Endothelial cell of umbilical vein (primary cell): ENCODE data around the gene EDNRB. TPM values are rescaled to one million over a fixed set of nuclear protein-coding genes. Genes with fewer than 3 reads are reported as not detected.

Experiments
- BruUV-seq: library from RNA; stranded (reverse); fragments of 400-500 nt; replicated peaks from 2 replicates; lab custom pipeline; 2021; lab: Mats Ljungman, UMichigan
- CTCF ChIA-PET: fragments of 300-600, 350-600 bp; sonication (Branson Sonifier 250); formaldehyde crosslinking; loops from one replicate; lab custom pipeline; 2021; ENCODE audit warnings: antibody characterized with exemption, inconsistent platforms; lab: Charles Lee
- POLR2A ChIA-PET: fragments of 300-600, 350-600 bp; sonication (Branson Sonifier 250); formaldehyde crosslinking; loops from one replicate; lab custom pipeline; 2021; ENCODE audit warnings: antibody characterized with exemption, inconsistent platforms; lab: Charles Lee
- DNase-seq: peaks from one replicate; pipeline ENCODE4 v3.0.0-alpha.2; 2011; ENCODE audit warnings: low read depth, low spot score
- FAIRE-seq: peaks from 2 replicates; lab custom pipeline; 2011; peaks lifted over from hg19 to GRCh38; lab: Jason Lieb, UNC
- H2AFZ ChIP-seq: 2 replicates; pipeline ENCODE4 v1.6.0; 2012; ENCODE audit warnings: low read depth, low read length, control low read depth, inconsistent platforms
- H3K27ac ChIP-seq: 2 replicates; pipeline ENCODE4 v1.5.1; 2011; ENCODE audit warnings: low read depth, mild to moderate bottlenecking, control low read depth, low read length, moderate library complexity; ENCODE audit not compliant: insufficient read depth
- H3K27me3 ChIP-seq, 2 experiments: 2 replicates each; pipeline versions ENCODE4 v1.6.0 to v1.6.1; 2011; ENCODE audit warnings: low read length in 2 of 2, mixed read lengths in 1 of 2; ENCODE audit not compliant: control insufficient read depth in 2 of 2, insufficient read depth in 2 of 2
- H3K36me3 ChIP-seq, 2 experiments: 2 replicates in 1 of 2; 3 replicates in 1 of 2; pipeline ENCODE4 v1.5.1; 2011; ENCODE audit warnings: low read length in 2 of 2, mild to moderate bottlenecking in 1 of 2, moderate library complexity in 1 of 2; ENCODE audit not compliant: control insufficient read depth in 2 of 2, insufficient read depth in 2 of 2; ENCODE audit errors: extremely low read depth in 1 of 2
- H3K4me1 ChIP-seq: 3 replicates; pipeline ENCODE4 v1.5.1; 2011; ENCODE audit warnings: mild to moderate bottlenecking, low read length; ENCODE audit not compliant: control insufficient read depth, insufficient read depth; ENCODE audit errors: extremely low read depth
- H3K4me2 ChIP-seq: 2 replicates; pipeline ENCODE4 v1.6.1; 2011; ENCODE audit warnings: low read length, control low read depth, mixed read lengths; ENCODE audit not compliant: insufficient read depth
- H3K4me3 ChIP-seq, 3 experiments: fragments of 200-600 bp in 1 of 3; sonication (generic), shearing (Covaris generic) in 1 of 3; replicated peaks in 1 of 3; 2 replicates each; pipeline ENCODE4 v1.5.1; 2011 to 2016; ENCODE audit warnings: control low read depth in 3 of 3, low read length in 3 of 3, mild to moderate bottlenecking in 2 of 3, inconsistent platforms in 1 of 3, low read depth in 1 of 3, moderate library complexity in 1 of 3; ENCODE audit not compliant: insufficient read depth in 1 of 3
- H3K79me2 ChIP-seq: 2 replicates; pipeline ENCODE4 v1.6.0; 2012; ENCODE audit warnings: low read length, inconsistent platforms; ENCODE audit not compliant: control insufficient read depth, insufficient read depth
- H3K9ac ChIP-seq: replicated peaks from 2 replicates; pipeline ENCODE3; 2011; ENCODE audit warnings: low read length, control low read depth; ENCODE audit not compliant: insufficient read depth; ENCODE audit errors: extremely low read depth
- H3K9me1 ChIP-seq: replicated peaks from 3 replicates; pipeline ENCODE4 v1.6.0; 2011; ENCODE audit warnings: mild to moderate bottlenecking, low read length; ENCODE audit not compliant: control insufficient read depth, insufficient read depth; ENCODE audit errors: extremely low read depth
- H3K9me3 ChIP-seq: replicated peaks from 2 replicates; pipeline ENCODE4 v1.5.1; 2012; ENCODE audit warnings: low read length, inconsistent platforms; ENCODE audit not compliant: control insufficient read depth, insufficient read depth
- H4K20me1 ChIP-seq: replicated peaks from 2 replicates; pipeline ENCODE3; 2011; ENCODE audit warnings: mild to moderate bottlenecking, low read length; ENCODE audit not compliant: control insufficient read depth, insufficient read depth; ENCODE audit errors: extremely low read depth
- EZH2 ChIP-seq: IDR thresholded peaks from 2 replicates; pipeline ENCODE4 v1.6.1; 2012; ENCODE audit warnings: borderline replicate concordance, low read depth, mild to moderate bottlenecking, moderate library complexity, low read length, inconsistent platforms; ENCODE audit not compliant: severe bottlenecking
- FOS ChIP-seq: IDR thresholded peaks from 2 replicates; pipeline ENCODE4 v1.6.1; 2011; ENCODE audit warnings: mild to moderate bottlenecking, low read length, moderate library complexity, borderline replicate concordance; ENCODE audit not compliant: insufficient read depth
- GATA2 ChIP-seq: IDR thresholded peaks from 2 replicates; pipeline ENCODE4 v1.7.0; 2011; ENCODE audit warnings: low read depth, mild to moderate bottlenecking, moderate library complexity, mixed read lengths, low read length; ENCODE audit not compliant: insufficient read length, insufficient read depth
- JUN ChIP-seq: IDR thresholded peaks from 2 replicates; pipeline ENCODE4 v1.6.1; 2011; ENCODE audit warnings: borderline replicate concordance, low read depth; ENCODE audit not compliant: insufficient read length, insufficient read depth
- MYC ChIP-seq: IDR thresholded peaks from one replicate; pipeline ENCODE4 v1.6.1; 2011; ENCODE audit warnings: mild to moderate bottlenecking, low read depth, low read length
- POLR2A ChIP-seq: IDR thresholded peaks from 2 replicates; pipeline ENCODE4 v1.6.1; 2012; ENCODE audit warnings: low read depth, mild to moderate bottlenecking, control low read depth, low read length
- POLR2AphosphoS5 ChIP-seq: IDR thresholded peaks from 2 replicates; pipeline ENCODE4 v1.6.1; 2012; ENCODE audit warnings: low read depth, mild to moderate bottlenecking, control low read depth, low read length, moderate library complexity; ENCODE audit not compliant: insufficient read depth
- dilution Hi-C: fragments of 300-500 bp; cut with MboI; formaldehyde crosslinking; loops from one replicate; pipeline ENCODE4 v1.15.0; 2019; ENCODE audit warnings: low sequenced_read_pairs; ENCODE audit not compliant: extremely low pct_ligation_motif_present
- intact Hi-C: fragments of 100-400 bp; cut with micrococcal nuclease; formaldehyde crosslinking; loops from one replicate; pipeline ENCODE4 v1.10.0; 2022
- polyA plus RNA-seq, 4 experiments: library from polyadenylated mRNA; depleted of rRNA in 3 of 4; stranded (reverse) in 3 of 4; unstranded in 1 of 4; fragments of >200 nt; gene quantifications; 2 replicates each; pipeline versions ENCODE4 v1.2.1 to v1.2.3, GENCODE V29; 2011 to 2012; ENCODE audit warnings: missing spikeins in 1 of 4
- total RNA-seq: library from RNA; stranded (reverse); gene quantifications from 2 replicates; pipeline ENCODE4 v1.2.3, GENCODE V29; 2021
- TF ChIP-seq, protein P1 (sequence below): IDR thresholded peaks from 2 replicates; pipeline ENCODE4 v1.6.1; 2011; ENCODE audit not compliant: insufficient read depth, insufficient read length
- TF ChIP-seq, protein P2 (sequence below), 2 donors: IDR thresholded peaks; 1 replicate in 1 of 2; 2 replicates in 1 of 2; pipeline ENCODE4 v1.5.1; 2011; ENCODE audit warnings: low read length in 2 of 2, mild to moderate bottlenecking in 2 of 2, moderate library complexity in 2 of 2, control low read depth in 1 of 2, inconsistent platforms in 1 of 2, low read depth in 1 of 2; ENCODE audit not compliant: insufficient read depth in 1 of 2; ENCODE audit errors: extremely low read depth in 1 of 2

Gene EDNRB
- total and polyA plus RNA-seq, 2 donors (not counting 3 experiments of a cell fraction or from before 2014, with no cell fraction given): 1.3 to 2.3 TPM

DNA sequence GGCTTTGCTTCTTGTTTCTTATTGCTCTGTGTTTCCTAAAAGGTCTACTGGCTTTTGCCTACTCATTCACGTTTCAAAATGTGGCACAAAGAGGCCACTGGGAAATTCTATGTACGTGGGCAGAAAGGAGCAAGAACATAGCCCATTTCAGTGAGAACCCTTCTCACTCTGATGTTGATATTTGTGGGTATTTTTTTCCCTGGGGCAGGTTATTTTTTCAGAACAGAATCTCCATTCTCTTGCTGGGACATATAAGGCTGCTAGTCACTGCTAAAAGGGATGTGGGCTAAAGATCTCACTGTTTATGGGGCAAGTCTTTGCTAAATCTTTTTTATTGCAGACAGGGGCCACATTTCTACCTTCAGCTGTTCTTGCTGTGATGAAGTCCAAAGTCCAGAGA, 27.1 kb downstream of the EDNRB start:
- Histone ChIP-seq H3K9ac (no peak overlapping the region), H3K4me1 (peaks cover 6% of the 10 kb centered on the region), H3K9me3 (no peaks in the 10 kb centered on the region), H3K27ac (no peak overlapping the region), H3K9me1 (no peaks in the 10 kb centered on the region), H3K4me2 (no peak overlapping the region), H4K20me1 (no peaks in the 10 kb centered on the region), H3K4me3 (no peak overlapping the region), H3K27me3 (no peaks in the 10 kb centered on the region), H2AFZ (no peak overlapping the region), H3K79me2 (no peaks in the 10 kb centered on the region), H3K36me3 (no peaks in the 10 kb centered on the region)
- CTCF ChIA-PET: interaction anchor here (1.3 kb wide), 1 partner anchor 230 kb away, joined by 5 read pairs; no protein-coding TSS in a partner anchor
- no TSS peak for BruUV-seq
- POLR2A ChIA-PET: no interaction called here
- FAIRE-seq (no peak), DNase-seq (no peak)
- TF ChIP-seq, protein P1, sequence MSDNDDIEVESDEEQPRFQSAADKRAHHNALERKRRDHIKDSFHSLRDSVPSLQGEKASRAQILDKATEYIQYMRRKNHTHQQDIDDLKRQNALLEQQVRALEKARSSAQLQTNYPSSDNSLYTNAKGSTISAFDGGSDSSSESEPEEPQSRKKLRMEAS: no peak
- TF ChIP-seq EZH2: no peak
- TF ChIP-seq JUN: no peak
- no peak for TF ChIP-seq GATA2
- TF ChIP-seq, protein P2, sequence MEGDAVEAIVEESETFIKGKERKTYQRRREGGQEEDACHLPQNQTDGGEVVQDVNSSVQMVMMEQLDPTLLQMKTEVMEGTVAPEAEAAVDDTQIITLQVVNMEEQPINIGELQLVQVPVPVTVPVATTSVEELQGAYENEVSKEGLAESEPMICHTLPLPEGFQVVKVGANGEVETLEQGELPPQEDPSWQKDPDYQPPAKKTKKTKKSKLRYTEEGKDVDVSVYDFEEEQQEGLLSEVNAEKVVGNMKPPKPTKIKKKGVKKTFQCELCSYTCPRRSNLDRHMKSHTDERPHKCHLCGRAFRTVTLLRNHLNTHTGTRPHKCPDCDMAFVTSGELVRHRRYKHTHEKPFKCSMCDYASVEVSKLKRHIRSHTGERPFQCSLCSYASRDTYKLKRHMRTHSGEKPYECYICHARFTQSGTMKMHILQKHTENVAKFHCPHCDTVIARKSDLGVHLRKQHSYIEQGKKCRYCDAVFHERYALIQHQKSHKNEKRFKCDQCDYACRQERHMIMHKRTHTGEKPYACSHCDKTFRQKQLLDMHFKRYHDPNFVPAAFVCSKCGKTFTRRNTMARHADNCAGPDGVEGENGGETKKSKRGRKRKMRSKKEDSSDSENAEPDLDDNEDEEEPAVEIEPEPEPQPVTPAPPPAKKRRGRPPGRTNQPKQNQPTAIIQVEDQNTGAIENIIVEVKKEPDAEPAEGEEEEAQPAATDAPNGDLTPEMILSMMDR (IDR thresholded peaks at IDR 0.05; ENCODE audit: extremely low read depth in 1 of 2, insufficient read depth in 1 of 2, low read depth in 1 of 2, low read length in 2 of 2): no peak
- no peak for TF ChIP-seq POLR2AphosphoS5
- TF ChIP-seq FOS: no peak
- no peak for TF ChIP-seq POLR2A
- no peak for TF ChIP-seq MYC
- intact Hi-C loops: no loop called here
- dilution Hi-C loops: no loop called here
